Measurements from ENCODE around the gene SULT1B1. TPM values are rescaled to one million over a fixed set of nuclear protein-coding genes. Genes with fewer than 3 reads are reported as not detected.

The SULT1B1 gene
- total RNA-seq, 1 donor from 2014 or later, result 5.4 TPM

DNA sequence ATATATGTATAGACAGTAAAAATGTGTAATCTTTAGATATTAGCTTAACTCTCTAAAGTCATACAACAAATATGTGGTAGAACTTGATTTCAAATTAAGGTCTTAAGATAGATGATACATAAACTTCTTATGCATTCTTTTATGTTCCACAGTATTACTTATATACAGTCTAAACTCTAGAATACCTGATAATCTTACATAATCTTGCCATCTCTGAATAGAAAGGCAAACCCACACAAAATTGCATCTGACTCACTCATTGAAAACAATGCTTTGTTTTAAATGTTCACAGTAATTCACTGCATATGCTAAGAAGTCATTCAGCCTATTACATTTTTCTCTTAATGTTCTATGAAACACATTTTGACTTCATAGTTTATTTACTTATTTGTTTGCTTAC, 10.1 kb downstream of the SULT1B1 start:
- intact Hi-C loops (cut with micrococcal nuclease), result no loop called here

DNA sequence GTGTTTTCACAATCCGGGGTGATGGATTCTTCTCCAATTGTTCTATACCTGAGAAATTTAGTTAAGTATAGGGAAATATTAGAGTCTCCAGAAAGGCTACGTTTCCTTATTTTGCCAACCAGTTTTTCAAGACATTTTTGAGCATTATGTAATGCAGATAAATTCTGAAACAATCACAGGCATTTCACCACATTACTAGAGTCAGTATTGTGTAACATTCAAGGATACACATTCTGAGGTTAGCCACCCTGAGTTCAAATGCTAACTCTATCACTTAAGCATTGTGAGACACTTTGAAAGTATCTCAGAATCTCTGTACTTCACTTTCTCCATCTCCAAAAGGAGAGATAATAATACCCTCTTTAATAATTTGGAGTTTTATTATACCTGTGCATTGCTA, 10.6 kb downstream of the SULT1B1 start:
- intact Hi-C loops (cut with micrococcal nuclease), result no loop called here

DNA sequence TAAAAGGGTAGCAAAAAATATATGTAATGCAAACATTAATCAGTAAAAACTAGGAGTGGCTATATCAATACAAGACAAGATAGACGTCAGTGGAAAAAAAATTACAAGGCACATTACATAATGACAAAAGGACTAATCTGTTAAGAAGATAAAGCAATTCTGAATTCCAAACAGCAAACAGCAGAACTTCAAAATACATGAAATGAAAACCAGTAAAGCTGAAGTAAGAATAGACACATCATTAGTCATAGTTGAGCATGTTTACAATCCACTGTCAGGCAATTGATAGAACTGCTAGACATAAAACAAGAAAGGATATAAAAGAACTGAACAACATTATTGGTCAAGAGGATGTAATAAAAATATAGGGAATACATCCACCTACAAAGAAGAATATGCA, 12.2 kb downstream of the SULT1B1 start:
- intact Hi-C loops (cut with micrococcal nuclease), result no loop called here

DNA sequence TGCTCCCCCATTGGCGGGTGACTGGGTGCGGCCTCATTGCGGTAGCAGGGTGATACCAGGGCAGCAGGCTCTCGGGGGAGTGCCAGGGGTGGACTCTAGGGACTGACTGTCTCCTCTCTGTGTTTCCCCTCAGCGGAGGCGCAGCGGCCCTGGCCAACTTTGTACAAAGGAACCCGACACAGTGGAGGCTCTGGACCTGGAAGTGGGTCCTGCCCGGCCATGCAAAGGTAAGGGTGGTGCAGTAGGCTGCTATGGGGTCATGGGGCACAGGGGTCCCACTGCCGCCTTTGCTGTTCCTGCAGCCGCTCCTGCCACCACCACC, 16.3 kb downstream of the SULT1B1 start:
- intact Hi-C loops (cut with micrococcal nuclease), result no loop called here

DNA sequence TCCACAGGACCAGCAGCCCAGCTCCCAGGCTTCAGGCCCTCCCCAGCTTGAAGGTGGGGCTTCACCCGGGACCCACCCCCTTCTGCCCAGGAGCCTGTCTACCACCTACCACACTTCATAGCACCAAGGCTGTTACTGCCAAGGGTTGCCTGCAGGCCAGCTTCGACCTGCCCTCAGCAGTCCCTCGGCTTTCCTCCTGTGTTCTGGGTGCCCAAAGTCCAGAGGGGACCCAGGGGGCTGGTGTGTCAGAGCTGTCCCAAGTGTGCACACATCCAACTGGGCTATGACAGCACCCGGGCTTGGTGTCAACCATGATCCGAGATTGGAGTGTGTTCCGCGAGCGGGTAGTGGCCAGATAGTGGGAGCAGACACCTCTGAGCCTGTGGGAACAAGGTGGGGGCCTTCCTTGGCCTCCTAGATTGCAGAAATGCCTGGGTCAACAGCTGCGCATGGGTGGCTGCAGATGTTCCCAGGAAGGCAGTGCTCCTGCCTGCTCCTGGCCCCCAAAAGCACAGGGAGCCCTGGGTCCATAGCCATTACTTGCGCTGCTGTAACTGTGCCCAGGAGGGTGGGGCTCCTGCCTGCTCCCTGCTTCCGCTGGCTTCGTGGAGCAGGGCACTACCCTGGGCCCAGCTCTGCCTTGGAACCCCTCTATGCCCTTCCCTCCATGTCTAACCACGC, 16.8 kb downstream of the SULT1B1 start:
- intact Hi-C loops (cut with micrococcal nuclease), result no loop called here

DNA sequence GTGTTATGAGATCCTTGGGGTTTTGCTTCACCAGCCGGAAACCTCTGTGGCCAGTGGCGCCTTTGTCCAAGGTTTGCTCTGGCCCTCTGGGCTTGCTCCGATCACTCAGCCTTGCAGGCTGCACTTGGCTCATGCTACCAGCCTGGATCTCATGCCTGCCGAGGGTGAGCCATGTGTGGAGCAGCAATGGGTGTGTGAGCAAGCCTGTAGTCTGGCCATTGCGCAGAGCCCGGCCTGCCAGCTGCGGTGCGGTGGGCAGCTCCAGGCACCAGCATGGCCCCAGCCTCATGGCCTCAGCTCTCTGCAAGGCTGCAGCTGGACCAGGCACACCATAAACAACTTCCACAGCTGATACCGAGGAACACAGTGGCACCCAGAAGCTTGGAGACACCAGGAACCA, 17.8 kb downstream of the SULT1B1 start:
- intact Hi-C loops (cut with micrococcal nuclease), result no loop called here

DNA sequence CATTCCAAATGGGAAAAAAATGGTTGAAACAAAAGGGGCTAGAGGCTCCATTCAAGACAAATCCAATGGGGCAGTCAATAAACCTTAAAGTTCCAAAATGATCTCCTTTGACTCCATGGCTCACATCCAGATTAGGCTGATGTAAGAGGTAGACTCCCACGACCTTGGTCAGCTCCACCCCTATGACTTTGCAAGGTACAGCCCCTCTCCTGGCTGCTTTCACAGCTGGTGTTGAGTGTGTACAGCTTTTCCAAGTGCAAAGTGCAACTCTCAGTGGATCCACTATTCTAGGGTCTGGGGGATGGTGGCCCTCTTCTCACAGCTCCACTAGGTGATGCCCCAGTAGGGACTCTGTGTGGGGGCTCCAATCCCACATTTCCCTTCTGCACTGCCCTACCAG, 21.5 kb downstream of the SULT1B1 start:
- intact Hi-C loops (cut with micrococcal nuclease), result no loop called here

DNA sequence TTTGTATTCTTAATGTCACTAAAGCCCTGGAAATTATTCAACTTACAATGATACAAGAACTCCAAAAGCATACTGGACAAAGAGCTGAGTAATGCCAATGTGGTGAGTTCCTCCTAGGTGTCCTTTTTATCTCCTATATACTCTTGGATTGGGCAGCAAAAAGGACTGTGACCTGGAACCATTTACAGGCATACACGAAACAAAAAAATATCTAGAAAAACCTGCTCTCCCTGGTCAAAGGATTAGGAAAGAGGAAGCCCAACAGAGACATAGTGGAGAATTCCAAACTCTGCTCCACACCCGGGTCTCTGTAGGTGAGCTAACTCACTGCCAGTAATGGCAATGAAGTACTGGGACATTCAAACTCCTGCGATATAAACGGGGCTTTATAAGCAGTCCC, 25.3 kb downstream of the SULT1B1 start:
- intact Hi-C loops (cut with micrococcal nuclease), result no loop called here

DNA sequence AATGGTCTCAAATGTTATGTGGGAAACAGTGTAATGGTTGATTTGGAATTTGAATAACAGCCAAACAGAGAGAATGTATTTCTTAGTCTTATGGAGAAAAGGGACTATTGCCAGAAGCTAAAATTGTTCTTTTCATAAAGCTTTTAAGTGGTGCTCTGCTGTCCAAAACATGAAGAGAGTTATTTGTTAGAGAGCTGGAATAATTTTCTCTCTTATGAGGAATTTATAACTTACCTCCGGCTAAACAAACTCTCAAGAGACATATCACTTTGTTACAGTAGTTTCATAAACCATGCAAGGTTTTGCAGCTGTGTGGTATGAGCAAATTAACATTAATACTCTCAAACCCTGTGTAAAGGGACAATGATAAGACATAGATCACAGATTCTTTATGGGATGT, 28.6 kb downstream of the SULT1B1 start:
- intact Hi-C loops (cut with micrococcal nuclease), result no loop called here

DNA sequence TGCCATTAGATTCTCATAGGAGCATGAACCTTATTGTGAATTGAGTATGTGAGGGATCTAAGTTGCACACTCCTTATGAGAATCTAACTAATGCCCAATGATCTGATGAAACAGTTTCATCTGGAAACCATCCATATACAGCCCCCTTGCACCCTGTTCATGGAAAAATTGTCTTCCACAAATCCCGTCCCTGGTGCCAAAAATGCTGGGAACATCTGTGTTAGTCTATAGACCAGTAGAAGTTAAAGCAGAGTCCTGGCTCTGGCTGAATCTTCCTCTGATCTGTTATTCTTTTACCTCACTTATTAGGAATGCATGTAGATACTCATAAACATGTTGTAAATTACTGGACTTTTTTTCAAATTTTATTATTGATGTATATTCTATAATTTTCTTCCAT, 29.2 kb downstream of the SULT1B1 start:
- intact Hi-C loops (cut with micrococcal nuclease), result no loop called here

DNA sequence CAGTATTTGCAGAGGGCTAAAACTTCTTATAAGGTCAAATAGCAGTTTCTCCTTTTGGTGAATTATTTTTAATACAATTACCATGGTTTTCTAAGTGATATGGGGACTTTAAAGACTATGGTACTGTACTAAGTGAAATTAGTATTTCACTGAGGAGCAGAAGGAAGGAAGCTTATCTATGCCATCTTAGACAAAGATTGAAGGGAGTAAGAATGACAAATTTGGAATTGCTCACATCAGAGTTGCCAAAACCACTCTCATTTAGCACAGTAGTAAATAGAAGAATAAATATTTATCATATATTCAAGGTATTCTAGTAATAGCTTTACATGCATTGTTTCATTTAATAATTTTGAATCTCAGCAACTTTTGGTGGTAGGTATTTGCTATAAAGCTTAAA, 30.4 kb downstream of the SULT1B1 start:
- intact Hi-C loops (cut with micrococcal nuclease), result no loop called here

DNA sequence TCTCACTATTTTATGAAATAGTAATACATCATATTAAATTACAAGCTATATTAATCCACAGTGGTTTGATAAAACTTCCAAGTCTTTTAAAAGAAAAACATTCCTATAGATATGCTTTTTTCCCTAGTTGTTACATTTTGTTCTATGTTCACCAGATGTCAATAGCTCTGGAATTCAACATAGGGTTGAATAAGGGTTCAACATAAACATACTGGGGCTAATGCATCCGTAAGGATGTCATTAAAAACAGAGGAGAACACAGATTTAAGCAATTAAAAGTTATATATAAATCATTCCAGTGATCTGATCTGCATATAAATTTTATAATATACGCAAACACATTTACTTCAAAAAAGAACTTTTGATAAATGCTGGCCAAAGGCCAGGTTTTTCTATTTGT, 32.5 kb downstream of the SULT1B1 start:
- intact Hi-C loops (cut with micrococcal nuclease), result no loop called here

DNA sequence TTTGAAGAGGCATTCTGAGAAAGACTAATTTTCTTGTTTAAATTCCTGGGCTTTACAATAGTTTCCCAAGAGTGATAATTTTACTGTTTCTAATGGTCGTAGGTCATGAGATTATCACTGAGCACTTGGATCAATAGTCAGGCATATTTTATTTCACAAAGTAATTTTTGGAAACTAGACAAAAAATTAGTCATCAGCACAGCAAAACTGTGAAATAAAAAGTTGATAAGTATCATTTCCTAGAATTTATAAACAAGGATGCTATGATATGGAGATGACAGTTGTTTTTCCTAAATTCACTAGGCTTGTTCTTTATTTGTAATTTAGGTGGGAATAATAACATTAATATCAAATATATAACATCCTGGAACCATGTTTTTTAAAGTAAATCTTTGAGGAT, 33.0 kb downstream of the SULT1B1 start:
- intact Hi-C loops (cut with micrococcal nuclease), result no loop called here

DNA sequence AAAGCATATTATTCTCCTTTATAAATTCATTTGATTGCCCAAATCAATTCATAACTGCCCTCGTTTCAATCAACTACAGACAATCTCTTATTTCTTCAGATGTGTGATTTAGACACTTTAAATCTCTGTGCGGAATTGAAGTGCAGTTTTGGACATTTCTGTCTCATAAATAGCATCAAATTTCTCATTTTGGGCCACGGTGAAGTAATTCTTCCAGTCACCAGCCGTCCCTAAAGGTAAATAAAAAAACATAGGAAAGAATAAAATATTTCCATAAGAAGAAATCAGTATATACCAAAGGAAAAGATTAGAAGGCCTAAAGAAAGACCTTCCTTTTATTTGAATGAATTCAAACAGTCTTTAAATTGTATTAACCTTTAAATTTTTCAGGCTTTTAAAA, 33.4 kb downstream of the SULT1B1 start:
- intact Hi-C loops (cut with micrococcal nuclease), result no loop called here

DNA sequence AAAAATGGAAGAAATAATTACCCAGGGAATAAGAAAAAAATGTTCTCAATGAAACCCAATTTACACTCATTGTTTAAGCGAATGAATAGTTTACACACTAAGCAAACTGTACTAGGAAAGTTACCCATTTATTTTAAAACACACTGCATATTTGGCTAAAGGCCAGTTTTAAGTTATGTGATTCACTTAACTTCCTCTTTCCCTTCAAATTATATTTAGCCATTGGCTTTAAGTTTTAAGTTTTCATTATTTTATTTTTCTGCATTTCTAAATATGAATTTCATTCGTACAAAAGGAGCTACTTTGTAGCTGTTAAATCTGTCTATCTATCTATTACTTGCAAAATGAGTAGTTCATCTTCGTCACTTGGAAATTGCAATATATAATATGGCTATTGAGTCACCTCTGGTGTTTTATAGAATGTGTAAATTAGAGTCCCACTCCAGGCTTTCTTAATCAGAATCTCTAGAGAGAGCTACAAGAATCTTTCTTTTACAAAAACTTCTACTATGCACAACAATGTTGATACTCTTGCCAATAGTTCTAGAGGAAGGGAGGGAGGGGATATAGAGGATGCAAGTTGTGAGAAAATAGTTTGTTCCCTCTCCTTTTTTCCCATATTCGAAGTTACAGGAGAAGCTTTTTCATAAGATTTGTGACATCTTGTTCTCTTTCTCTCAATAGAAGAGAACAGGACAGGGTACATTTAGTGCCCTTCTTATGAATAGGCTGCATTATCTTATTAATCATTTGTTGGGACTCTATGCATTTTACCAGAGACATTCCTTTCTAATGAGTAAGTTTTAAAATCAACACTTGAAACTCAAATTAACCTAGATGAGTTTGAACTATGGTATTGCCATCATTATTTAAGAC, 41.8 kb downstream of the SULT1B1 start:
- intact Hi-C loops (cut with micrococcal nuclease), result no loop called here

DNA sequence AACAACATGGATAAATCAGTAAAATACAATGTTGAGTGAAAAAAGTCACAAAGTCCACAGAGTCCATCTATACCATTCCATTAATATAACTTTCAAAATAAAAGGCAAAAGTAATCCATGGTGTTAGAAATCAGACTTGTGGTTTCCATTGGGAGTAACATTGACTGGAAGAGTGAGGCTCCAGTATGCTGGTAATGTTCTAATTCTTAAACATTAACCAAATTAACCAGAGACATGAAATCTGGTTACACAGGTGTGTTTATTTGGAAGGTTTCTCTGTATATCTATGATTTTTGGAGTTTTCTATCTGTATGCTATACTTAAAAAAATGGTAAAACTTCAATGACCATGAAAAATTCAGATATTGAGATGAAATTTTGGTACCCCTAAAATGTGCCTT, 42.6 kb downstream of the SULT1B1 start:
- intact Hi-C loops (cut with micrococcal nuclease), result no loop called here

DNA sequence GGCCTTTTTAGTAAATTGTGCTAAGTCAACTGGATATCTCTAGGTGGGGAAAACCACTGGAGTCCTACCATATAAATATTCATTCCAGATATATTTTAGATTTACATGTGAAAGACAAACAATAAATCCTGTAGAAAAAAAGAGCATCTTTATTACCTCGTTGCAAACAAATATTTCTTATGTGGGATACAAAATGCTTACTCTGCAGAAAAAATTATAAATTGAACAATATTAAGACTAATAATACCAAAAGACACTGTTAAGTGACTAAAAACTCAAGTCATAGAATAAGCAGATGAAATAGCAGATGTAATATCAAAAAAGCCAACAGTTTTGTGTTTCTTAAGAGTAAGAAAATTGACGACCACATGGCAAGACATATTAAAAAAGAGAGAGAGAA, 43.8 kb downstream of the SULT1B1 start:
- intact Hi-C loops (cut with micrococcal nuclease), result no loop called here

DNA sequence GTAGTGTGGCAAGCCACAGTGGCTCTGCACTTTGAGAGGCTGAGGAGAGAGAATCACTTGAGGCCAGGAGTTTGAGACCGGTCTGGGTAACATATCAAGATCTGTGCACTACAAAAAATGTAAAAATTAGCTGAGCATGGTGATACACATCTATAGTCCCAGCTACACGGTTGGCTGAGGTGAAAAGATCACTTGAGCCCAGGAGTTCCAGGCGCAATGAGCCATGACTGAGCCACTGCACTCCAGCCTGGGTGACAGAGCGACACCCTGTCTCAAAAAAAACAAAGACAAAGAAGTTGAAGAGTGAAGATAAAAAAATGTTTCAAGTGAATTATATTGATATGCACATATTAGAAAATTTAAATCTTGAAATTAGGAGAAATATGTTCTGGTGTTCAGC, 46.3 kb downstream of the SULT1B1 start:
- intact Hi-C loops (cut with micrococcal nuclease), result no loop called here

DNA sequence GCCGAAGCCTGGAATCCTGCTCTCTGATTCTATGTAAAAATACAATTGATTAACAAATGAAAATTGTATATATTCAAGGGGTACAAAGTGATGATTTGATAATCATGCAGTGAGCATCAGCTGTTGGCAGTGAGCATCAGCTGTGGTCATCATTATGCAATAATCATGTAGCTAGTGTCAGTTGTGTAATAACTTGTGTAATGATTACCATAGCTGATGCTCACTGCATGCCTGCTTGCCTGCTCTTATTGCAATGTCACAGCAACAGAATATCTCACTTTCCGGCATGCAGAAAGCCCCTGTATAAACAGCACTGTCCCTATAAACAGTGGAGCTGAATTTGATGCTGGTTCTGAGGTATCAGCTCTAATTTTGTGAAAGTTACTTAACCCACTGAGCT, 46.8 kb downstream of the SULT1B1 start:
- intact Hi-C loops (cut with micrococcal nuclease), result no loop called here

DNA sequence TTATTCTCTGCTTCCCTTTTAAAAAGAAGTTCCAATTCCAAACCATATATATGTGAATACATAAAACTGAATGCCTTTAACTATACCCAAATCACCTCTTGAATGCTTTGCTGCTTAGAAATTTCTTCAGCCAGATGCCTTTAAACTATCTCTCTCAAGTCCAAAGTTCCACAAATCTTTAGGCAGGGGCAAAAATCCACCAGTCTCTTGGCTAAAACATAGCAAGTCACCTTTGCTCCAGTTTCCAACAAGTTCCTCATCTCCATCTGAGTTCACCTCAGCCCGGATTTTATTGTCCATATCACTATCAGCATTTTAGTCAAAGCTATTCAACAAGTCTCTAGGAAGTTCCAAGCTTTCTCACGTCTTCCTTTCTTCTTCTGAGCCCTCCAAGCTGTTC, 49.8 kb downstream of the SULT1B1 start:
- intact Hi-C loops (cut with micrococcal nuclease), result no loop called here

DNA sequence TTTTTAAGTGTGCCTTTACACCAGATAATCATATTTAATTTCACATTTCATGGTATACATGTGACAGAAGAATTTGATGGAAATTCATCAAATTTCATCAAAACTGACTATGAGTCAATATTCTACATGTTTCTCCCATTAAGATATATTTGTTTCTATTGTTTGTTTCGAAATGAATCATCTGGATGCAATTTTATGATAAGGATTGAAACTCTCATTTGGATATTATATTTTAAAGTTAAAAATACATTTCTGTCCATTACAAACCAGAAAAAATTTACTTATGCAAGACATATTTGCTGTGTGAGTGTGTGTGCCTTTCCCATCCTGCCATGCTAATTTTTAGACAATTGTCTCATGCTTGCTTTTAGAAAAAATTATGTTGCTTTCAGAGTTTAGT, 52.2 kb downstream of the SULT1B1 start:
- intact Hi-C loops (cut with micrococcal nuclease), result no loop called here

DNA sequence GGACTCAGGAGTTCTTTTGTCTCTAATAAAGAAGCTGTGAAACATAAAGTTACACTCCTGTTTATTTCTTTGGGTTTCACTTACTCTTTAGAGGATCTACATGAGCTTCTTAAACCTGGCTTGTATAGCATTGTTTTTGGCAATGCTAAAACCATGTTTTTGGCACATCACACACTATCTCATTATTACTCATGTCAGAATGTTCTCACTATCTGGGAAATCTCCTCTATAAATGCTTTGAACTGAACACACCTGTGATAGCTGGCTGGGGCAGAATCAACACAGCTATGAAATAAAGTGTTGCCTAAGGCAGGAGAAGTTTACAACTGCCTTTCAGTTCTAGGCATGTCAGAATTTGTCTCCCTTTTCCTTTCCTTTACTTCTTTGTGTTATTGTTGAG, 52.6 kb downstream of the SULT1B1 start:
- intact Hi-C loops (cut with micrococcal nuclease), result no loop called here

DNA sequence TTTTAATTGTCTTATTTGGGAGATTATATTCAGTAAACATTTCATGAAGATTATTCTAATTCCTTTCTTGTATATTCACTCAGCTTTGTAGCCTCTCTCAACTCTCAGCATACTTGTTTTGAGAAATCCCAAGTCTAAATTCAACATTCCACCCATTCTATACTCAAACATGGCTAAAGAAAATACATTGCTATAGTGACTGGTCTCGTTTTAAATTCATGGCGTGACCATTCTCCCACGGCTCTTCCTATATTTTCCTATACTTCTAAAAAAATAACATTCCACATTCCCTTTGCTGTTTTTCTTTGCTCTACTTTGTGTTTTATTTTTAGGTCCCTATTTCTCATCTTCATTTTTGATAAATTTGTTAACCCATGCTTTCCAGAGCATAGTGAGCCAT, 58.2 kb downstream of the SULT1B1 start:
- intact Hi-C loops (cut with micrococcal nuclease), result no loop called here
